ENCODE data around the gene TSPAN31.

DNA sequence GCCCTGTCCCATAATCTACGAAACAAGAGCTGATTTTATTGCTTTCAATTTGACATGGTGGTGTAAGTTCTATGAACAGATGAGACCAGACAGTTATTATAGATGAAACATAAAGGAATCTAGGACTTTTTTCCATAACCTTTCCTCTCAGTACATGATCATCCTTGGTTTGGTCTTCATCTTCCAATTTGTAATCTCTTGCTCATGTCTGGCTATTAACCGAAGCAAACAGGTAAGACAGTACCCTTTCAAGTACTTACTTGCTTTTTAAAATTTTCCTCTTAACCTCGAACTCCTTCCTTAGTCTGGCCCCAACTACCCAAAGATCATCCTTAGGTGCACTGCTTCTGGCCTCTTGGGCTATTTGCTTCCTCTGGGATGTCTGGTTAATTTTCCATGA, 1.2 kb downstream of the TSPAN31 start:
- TF ChIP-seq CTCF (IDR thresholded peaks at IDR 0.05) (no peak), POLR2A (IDR thresholded peaks at IDR 0.05) (no peak)
